NCI-H1105 (cell line): ENCODE results near the gene PIK3AP1.
"Not testable (repeated sequence)": the region's sequence is repeated elsewhere in the genome, so short reads cannot be mapped to it uniquely, and the experiment has no call there.

Experiments
- DNase-seq: peaks from one replicate; lab custom pipeline; 2025; lab: John Stamatoyannopoulos, UW

Gene PIK3AP1, protein sequence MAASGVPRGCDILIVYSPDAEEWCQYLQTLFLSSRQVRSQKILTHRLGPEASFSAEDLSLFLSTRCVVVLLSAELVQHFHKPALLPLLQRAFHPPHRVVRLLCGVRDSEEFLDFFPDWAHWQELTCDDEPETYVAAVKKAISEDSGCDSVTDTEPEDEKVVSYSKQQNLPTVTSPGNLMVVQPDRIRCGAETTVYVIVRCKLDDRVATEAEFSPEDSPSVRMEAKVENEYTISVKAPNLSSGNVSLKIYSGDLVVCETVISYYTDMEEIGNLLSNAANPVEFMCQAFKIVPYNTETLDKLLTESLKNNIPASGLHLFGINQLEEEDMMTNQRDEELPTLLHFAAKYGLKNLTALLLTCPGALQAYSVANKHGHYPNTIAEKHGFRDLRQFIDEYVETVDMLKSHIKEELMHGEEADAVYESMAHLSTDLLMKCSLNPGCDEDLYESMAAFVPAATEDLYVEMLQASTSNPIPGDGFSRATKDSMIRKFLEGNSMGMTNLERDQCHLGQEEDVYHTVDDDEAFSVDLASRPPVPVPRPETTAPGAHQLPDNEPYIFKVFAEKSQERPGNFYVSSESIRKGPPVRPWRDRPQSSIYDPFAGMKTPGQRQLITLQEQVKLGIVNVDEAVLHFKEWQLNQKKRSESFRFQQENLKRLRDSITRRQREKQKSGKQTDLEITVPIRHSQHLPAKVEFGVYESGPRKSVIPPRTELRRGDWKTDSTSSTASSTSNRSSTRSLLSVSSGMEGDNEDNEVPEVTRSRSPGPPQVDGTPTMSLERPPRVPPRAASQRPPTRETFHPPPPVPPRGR

DNA sequence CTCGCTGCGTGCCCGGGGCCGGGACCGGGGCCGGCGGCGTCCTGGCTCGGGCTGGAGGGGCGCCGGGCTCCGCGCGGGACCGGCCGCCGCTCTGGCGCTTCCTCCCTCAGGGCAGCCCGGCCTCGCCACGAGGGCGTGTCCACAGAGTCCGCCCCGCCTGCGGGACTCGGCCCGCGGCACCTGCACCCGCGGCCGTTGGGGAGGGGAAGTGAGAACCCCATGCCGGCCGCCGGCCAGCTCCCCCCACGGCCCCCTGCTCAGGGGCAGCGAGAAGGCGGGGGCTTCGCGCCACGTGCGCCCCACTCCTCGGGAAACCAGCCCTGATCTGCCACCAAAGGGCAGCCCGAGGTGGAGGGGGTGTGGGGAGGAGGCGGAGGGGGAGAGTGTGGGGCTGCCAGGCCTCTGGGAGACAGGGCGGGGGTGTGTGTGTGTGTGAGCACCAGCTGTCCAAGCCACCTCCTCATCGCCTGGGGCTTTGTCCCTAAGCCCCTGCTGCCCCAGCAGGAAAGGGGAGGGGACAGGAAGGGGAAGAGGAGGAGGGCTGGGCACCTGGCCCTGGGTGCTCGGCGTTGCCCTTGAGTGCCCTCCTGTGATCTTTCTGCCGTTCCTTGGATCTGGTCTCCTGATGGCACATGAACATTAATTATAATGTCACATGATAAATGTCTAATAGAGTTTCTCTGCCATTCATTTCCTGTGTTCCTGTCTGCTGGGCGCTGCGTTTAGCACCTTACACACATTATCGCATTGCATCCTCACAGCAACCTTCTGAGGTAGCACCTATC, at the start of gene PIK3AP1:
PIK3AP1 (minus strand) TSS at position 93 of the 785 bp plus-strand sequence. CDS start 120 bp downstream, outside the sequence.
- DNase-seq, result peak; percentile 74

DNA sequence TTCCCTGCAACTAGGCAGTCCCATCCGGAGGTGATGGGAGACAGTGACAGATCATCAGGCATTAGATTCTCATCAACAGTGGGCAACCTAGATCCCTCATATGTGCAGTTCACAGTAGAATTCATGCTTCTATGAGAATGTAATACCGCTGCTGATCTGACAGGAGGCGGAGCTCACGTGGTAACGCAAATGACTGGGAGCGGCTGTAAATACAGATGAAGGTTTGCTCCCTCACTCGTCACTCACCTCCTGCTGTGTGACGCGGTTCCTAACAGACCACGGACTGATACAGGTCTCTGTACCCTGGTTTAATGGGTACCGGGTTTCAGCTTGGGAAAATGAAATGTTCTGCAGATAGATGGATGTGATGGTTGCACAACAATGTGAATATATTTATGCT, 47.8 kb upstream of the PIK3AP1 start:
- no peak for DNase-seq

DNA sequence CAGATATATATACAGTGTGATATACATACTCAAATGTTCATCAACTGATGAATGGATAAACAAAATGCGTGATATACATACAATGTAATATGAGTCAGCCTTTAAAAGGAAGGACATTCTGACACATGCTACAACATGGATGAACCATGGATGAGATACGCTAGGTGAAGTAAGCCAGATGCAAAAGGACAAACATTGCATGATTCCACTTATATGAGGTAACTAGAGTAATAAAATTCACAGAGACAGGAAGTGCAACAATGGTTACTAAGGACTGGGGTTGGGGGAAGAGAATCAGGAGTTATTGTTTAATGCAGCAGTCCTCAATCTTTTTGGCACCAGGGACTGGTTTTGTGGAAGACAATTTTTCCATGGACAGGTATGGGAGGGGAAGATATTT, 47.3 kb upstream of the PIK3AP1 start:
- no peak for DNase-seq

DNA sequence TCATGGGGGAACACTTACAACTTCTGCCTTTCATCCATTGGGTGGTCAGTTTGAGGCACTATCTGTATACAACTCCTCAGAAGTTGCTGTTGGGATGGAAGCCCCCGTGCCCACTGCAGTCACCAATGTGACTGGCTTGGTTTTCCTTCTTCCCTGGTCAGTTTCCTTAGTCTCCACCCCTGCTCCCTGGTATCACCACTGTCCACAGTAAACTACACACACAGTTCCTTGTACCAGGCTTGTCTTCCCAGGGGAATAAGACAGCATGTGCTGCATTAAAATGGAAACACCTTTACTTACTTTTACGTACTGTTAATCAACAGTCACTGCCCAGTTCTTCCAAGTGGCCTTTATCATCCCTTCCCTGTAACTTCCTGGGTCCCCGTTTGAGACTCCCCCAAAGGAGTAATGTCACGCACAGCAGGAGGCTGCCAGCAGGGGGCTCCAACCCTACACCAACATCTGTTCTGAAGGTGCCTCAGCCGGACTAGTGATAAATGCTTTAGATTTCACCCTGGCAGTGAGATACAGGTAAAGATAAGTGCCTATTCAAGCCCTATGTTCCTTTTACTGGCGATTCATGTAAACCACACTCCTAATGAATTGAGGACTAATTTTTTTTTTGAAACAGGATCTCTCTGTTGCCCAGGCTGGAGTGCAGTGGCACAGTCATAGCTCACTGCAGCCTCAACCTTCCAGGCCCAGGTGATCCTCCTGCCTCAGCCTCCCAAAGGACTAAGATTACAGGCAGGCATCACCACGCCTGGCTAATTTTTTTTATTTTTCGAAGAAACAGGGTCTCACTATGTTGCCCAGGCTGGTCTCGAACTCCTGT, 45.3 kb upstream of the PIK3AP1 start:
- no peak for DNase-seq

DNA sequence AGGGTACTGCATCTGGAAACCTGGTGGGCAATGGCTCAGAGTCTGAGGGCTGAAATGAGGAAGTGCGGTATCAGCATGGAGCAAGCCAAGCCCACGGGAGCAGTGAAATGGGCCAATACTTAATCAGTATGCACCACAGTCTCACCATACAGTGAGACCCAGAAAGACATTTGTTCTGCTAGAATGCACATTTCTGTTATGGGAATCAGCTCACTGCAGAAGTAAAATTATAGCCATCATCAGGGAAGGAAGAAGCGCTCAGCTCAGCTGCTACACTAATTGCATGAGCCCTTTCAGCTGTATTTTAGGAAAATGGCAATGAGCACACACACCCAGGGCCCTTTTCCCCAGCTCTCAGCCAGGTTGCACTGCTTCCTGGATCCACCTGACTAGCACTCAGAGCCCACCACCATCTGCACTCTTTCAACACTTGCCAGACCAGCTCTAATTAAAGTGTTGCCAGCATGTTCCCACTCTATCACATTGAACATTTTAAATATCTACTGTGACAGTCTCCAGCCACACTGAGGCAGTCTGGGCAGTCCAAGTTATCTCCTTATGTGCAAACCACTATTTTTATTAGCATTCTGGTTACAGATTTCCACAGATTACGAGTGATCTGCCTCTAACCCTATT, 44.2 kb upstream of the PIK3AP1 start:
- no peak for DNase-seq

DNA sequence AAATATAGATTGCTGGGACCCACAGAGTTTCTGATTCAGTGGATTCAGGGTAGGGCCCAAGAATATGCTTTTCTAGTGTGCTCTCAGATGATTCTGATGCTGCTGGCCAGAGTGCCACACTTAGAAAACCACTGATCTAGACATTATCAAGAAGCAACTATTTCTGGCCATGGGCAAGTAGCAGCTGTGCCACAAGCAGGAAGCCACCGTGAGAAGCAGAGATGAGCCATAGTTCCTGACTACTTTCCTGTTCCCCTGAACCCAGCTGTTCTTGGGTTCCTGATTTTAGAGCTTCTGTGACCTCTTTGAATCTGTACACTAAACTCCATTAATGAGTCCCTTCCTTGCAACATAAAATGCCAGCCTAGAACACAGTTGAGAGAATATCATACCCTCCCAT, 38.1 kb upstream of the PIK3AP1 start:
- DNase-seq, result no peak

DNA sequence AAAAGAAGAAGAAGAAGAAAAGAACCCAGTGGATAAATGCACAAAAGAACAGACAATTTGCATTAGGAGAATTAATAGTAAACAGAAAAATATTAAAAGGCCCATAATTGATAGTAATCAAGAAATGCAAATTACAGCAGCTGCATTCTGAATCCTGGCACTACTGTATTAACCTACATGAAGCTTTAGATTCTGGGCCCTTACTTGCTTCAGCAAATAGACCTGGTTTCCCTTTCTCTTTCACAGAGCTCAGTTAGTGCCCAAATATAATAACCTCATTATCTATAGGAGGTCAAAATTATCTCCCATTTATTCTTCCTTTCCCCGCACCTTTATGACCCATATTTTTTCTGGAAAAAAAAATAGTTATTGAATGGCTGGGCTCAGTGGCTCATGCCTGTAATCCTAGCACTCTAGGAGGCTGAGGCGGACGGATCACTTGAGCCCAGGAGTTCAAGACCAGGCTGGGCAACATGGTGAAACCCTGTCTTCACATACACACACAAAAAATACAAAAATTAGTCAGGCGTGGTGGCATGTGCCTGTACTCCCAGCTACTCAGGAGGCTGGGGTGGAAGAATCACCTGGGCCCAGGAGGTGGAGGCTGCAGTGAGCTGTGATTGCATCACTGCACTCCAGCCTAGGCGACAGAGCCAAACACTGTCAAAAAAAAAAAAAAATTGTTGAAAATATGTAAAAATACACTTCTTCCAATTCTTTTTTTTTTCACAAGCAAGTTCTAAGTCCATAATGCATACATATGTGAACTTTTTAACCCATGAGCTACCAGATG, 36.0 kb upstream of the PIK3AP1 start:
- DNase-seq, result no peak

DNA sequence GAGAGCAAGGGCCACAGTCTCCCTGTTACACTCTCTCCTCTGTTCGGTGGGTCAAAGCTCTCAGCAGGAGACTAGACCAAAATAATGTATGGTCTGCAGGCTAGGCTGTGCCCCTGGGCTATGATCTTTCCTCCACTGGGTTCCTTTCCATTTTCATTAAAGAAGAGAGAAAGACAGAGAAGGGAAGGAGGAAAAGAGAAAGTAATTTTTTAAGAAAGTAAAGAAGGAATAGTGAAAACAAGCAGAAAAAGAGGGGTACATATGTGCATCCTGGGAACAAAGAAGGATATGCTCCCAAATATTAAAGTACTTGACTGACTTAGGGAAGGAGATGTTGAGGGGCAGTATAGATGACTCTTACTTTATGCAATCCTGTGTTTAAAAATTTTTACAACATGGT, 33.6 kb upstream of the PIK3AP1 start:
- DNase-seq, result no peak

DNA sequence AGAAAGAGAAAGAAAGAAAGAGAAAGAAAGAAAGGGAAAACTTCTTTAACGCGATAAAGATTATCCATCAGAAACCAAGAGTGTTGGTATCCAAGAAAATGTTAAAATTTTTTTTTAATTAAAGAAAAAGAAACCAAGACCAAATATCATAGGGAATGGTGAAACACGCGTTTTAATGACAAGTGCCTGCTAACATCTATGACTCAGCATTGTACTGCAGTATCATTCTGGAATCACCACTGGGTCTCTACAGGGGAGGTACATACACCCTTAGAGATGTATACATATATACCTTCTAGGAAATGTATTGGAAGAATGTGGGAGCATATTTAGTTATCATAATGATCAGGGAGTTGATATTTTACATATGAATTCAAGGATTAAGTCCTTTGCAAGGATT, 32.1 kb upstream of the PIK3AP1 start:
- no peak for DNase-seq

DNA sequence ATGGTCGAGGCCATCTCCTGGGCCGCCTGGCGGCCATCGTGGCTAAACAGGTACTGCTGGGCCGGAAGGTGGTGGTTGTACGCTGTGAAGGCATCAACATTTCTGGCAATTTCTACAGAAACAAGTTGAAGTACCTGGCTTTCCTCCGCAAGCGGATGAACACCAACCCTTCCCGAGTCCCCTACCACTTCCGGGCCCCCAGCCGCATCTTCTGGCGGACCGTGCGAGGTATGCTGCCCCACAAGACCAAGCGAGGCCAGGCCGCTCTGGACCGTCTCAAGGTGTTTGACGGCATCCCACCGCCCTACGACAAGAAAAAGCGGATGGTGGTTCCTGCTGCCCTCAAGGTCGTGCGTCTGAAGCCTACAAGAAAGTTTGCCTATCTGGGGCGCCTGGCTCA, 30.0 kb upstream of the PIK3AP1 start:
- not testable (repeated sequence) for DNase-seq

DNA sequence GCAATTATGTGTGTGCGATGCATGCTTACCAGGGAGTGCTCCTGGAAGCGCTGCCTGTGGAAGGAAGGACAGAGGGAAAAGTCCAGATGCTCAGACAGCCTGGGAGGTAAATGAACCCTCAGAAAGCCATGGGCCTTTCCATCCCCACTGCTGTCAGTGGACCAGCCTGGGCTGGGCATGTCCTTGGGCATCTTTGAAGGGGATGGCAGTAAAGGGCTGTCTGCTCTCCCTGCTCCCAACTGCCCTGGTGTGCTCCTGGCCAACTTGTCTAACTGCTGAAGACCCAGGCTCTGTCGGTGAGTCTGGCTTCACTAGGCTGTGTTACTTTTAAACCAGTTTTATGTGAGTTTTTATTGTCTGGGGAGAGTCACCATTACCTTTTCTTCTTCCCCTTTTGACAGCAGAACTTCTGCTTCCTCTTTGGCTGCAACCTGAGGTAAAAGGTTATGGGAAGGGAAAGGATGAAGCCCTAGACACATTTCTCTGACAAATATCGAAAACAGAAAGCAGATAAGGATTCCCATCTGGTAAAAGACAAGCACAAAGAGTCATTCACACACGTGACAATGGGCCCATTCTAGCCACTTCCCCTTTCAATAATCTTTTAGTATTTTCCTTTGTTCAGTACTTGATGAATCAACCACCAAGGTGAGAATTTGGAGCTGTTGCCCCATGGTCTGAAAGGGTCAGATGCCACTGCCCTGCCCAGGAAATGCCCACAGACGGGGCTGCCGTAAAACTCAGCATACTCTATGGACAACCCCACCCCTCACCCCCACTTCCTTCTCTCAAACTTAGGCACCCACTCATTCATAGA, 27.6 kb upstream of the PIK3AP1 start:
- no peak for DNase-seq

DNA sequence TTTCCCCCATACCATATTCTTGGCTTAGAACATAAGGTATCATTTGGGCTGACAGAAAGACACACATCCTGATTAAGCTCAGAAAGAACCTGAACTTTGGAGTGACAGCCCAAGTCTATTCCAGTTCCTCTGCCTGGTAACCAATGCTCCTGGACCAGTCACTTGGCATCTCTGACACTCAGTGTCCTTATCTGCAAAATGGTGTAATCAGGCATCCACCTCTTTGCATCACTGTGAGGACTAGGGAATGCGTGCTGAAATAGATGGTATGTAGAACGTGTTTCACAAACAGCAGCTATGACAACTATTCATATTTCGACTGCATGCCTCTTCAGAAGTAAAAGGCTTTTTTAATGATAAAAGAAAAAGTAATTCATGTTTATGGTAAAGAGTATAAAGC, 26.2 kb upstream of the PIK3AP1 start:
- no peak for DNase-seq

DNA sequence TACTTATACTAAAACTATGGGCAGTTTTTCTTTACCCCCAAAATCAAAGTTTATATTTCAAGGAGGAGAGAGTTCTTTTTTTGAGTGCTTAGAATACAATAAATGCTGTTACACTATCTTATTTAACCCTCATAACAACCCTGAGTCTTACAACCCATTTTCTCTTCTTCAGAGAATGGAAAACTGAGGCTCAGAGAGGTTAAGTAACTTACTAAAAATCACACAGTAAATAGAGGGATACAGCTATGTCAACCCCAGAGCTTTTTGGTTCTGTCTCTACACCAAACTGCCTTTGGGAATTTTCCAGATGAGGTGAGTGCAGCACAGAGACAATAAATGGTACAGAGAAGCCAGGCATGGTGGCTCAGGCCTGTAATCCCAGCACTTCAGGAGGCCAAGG, 25.6 kb upstream of the PIK3AP1 start:
- DNase-seq, result no peak

DNA sequence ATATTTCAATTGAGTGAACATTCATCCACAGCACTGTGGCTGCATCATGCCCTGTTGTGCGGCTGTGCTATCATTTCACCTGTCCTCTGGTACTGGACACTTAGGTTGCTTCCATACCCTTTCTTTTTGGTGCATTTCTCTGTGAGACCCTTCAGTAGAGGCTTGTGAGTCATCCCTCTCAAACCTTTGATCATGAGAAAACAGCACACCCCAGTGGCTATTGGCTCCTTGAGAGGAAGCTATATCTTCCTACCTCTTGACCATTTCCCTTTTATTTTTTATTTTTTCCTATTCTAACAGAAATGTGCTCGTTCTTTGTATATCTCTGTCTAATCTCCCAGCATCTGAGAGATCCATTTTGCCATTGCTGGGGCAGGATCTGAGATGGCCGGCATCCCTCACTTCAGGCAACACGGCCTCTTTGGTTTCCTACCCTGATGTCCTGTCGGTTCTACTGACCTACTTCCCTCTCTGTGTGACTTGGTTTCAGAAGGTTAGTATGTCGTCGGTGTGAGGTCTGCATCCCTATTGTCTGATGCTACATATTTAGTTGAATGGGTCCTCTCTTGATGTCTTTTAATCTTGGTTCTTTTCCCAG, 23.8 kb upstream of the PIK3AP1 start:
- no peak for DNase-seq

DNA sequence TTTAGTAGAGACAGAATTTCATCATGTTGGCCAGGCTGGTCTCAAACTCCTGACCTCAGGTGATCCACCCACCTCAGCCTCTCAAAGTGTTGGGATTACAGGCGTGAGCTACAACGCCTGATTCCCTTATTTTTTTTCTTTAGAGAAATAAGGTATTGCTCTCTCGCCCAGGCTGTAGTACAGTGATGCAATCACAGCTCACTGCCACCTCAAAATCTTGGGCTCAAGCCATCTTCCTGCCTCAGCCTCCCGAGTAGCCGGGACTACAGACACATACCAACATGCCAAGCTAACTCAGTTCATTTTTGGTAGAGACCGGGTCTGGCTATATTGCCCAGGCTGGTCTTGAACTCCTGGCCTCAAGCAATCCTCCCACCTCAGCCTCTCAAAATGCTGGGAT, 21.2 kb upstream of the PIK3AP1 start:
- not testable (repeated sequence) for DNase-seq

DNA sequence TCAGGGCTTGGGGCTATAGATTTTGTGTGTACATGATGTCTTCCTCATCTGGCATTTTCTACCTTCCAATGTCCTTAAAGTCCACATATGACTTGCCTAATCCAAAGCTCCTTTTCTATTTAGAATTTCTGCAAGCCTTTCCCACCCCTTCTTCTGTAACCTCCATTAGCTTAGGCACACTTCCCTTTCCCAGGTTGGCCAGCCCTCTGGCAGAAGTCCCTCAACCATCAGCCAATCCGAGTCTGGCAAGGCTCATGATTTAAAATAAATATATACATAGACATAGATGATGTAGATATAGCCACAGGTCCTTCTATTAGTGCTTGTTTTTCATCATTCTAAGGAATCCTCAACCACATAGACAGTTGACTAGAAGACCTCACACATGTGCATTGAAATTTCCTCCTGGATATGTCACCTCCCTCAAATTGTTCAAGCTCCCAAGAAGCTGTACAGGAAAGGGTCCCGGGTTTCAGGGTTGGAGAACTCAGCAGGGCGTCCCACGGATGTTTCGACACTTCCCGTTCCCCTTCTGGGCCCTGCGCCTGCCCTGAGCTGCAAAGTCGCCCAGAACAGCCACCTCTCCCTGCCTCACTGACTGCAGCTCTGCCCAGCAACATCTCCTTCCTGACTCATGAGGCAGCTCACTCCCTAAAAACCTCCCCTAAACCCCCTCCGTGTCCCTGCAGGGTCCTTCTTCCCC, 20.4 kb upstream of the PIK3AP1 start:
- DNase-seq, result no peak

DNA sequence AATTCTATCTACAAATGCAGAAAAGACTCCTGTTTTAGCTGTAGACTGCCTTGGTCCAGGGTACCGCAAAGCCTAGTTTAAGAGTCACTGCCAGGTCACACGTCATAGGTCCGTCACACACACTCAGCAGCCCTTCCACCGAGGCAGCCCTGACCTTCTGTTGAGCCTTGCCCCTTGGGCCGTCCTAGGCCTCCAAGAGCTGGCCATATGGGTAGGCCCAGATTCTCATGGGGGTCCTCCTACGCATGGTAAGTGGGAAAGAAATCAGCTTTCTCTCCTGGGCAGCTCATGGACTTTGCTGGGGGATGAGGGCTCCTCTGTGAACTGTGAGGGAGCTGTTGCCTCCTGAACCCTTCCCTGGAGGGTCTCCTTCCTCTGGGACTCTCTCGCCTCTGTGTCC, 19.8 kb upstream of the PIK3AP1 start:
- DNase-seq, result no peak

DNA sequence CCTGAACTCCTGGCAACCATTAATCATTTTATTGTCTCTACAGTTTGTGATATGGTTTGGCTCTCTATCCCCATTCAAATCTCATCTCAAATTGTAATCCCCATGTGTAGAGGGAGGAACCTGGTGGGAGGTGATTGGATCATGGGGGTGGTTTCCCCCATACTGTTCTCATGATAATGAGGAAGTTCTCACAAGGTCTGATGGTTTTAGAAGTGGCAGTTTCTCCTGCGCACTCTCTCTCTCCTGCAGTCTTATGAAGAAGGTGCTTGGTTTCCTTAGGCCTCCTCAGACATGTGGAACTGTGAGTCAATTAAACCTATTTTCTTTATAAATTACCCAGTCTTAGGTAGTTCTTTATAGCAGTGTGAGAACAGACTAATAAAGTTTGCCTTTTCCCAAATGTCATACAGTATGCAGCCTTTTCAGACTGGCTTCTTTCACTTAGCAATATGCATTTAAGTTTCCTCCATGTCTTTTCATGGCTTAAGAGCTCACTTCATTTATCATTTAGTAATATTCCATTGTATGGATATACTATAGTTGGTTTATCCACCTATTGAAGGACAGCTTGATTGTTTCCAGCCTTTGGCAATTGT, 17.1 kb upstream of the PIK3AP1 start:
- DNase-seq, result not testable (repeated sequence)
